ENCODE data around the gene SLC25A36.

- TF ChIP-seq POLR2A (IDR thresholded peaks at IDR 0.05) (no peak), POLR2AphosphoS5 (IDR thresholded peaks at IDR 0.05) (no peak)
These were observed 574 bp upstream of the SLC25A36 start for GRCh38 chr3:140941090-140941433.
